GM12865 (cell line): ENCODE data around the gene MPPED1.

Experiments
- DNase-seq: peaks from one replicate; pipeline ENCODE4 v3.0.0; 2010; ENCODE audit warnings: low read depth
- H3K4me3 ChIP-seq: 2 replicates; pipeline ENCODE4 v1.5.1; 2011; ENCODE audit warnings: mild to moderate bottlenecking, low read depth, low read length, control low read depth
- TF ChIP-seq, protein P1 (sequence below): IDR thresholded peaks from 2 replicates; pipeline ENCODE4 v1.5.1; 2011; ENCODE audit warnings: low read length, control low read depth, low read depth, inconsistent platforms; ENCODE audit not compliant: insufficient read depth; ENCODE audit errors: missing control alignments

The MPPED1 gene

GRCh38 chr22:43470253-43470652 lies 58.4 kb downstream of the MPPED1 start:
- no peak overlapping the region for H3K4me3 ChIP-seq
- TF ChIP-seq, protein P1, sequence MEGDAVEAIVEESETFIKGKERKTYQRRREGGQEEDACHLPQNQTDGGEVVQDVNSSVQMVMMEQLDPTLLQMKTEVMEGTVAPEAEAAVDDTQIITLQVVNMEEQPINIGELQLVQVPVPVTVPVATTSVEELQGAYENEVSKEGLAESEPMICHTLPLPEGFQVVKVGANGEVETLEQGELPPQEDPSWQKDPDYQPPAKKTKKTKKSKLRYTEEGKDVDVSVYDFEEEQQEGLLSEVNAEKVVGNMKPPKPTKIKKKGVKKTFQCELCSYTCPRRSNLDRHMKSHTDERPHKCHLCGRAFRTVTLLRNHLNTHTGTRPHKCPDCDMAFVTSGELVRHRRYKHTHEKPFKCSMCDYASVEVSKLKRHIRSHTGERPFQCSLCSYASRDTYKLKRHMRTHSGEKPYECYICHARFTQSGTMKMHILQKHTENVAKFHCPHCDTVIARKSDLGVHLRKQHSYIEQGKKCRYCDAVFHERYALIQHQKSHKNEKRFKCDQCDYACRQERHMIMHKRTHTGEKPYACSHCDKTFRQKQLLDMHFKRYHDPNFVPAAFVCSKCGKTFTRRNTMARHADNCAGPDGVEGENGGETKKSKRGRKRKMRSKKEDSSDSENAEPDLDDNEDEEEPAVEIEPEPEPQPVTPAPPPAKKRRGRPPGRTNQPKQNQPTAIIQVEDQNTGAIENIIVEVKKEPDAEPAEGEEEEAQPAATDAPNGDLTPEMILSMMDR, result no peak
- DNase-seq, result no peak

DNA sequence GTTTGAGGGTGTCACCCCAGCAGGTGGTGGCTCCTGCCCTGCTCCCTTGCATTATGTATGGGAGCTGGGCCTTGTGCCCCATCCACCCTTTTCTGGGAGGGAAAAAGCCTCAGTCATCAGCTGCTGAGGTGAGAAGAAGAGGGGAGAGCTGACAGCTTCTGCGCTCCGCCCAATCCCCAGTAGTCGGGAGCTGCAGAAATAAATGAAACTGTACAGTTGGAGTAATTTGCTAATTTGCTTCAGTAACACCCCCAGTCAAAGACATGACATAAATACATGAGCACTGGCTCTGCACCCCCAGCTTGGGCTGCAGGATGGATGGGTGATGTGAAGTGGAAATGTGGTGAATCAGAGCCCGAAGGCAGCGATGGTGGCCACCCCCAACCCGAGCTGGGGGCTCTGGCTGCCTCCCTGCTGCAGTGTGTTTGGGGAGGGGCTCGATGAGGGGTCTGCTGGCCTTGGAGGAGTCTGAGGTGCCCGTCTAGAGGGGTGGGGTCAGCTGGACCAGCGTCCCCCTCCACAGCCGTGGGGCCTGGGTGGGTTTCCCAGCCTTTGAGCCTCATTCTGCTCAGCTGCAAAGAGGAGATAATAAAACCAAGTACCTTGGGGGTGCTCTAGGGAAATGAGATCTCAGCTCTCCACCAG lies 59.2 kb downstream of the MPPED1 start:
- no peak overlapping the region for H3K4me3 ChIP-seq
- no peak for DNase-seq
- TF ChIP-seq, protein P1, result no peak

DNA sequence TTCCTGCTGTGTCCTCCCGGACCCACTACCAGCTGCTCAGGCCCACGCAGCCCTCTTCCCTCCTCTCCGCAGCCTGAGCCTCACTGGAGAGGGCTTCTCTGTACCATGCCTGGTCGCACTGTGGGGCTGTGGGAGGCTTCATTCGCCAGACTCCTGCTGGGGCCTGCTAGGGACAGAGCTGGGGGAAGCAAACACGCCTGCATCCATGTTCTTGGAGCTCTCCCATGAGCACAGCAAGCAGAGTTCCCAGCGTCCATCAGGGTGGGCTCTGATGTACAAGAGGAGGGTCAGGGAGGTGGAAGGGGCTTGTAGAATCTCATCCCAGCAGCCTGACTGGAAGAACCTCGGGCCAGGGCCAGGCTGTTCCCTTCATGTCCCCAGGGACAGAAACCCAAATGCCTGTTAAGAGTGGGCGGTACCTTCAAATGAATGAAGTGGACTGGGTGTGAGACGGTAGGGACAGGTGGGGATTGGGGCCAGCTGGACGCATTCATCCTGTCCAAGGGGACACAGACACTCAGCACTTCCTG lies 59.9 kb downstream of the MPPED1 start:
- TF ChIP-seq, protein P1, result no peak
- no peak overlapping the region for H3K4me3 ChIP-seq
- no peak for DNase-seq

- no peak overlapping the region for H3K4me3 ChIP-seq
- TF ChIP-seq, protein P1, result no peak
- no peak for DNase-seq
These were observed 61.2 kb downstream of the MPPED1 start for GRCh38 chr22:43473031-43473430.

GRCh38 chr22:43473441-43473840 lies 61.6 kb downstream of the MPPED1 start:
- TF ChIP-seq, protein P1, result no peak
- H3K4me3 ChIP-seq, result no peak overlapping the region
- no peak for DNase-seq

- no peak overlapping the region for H3K4me3 ChIP-seq
- no peak for DNase-seq
- TF ChIP-seq, protein P1, result no peak
These were observed 62.6 kb downstream of the MPPED1 start for GRCh38 chr22:43474161-43475101.
